Cardiac muscle cell (in vitro differentiated cells and primary cell): ENCODE data around the gene MFRP. TPM values are rescaled to one million over a fixed set of nuclear protein-coding genes. Genes with fewer than 3 reads are reported as not detected.

Experiments used
- DNase-seq, 2 donors: peaks; one replicate each; pipeline versions ENCODE4 v3.0.0 to v3.0.0-alpha.2; 2010 to 2017; ENCODE audit warnings: low read depth in 1 of 2, low spot score in 1 of 2
- H3K27ac ChIP-seq: fragments of 200-600 bp; sonication (generic); 2 replicates; pipeline ENCODE4 v1.5.1; 2016
- H3K27me3 ChIP-seq: fragments of 200-600 bp; sonication (generic); 2 replicates; pipeline ENCODE4 v1.6.0; 2016; ENCODE audit warnings: control low read depth
- H3K36me3 ChIP-seq: fragments of 200-600 bp; sonication (generic); 2 replicates; pipeline ENCODE4 v1.5.1; 2016; ENCODE audit warnings: control low read depth
- H3K4me1 ChIP-seq: fragments of 200-600 bp; sonication (generic); 2 replicates; pipeline ENCODE4 v1.8.1; 2017; ENCODE audit warnings: low read depth, mild to moderate bottlenecking, mixed run types
- H3K4me3 ChIP-seq: fragments of 200-600 bp; sonication (generic); 2 replicates; pipeline ENCODE4 v1.5.1; 2016; ENCODE audit warnings: mild to moderate bottlenecking
- H3K9me3 ChIP-seq: fragments of 200-600 bp; sonication (generic); 2 replicates; pipeline ENCODE4 v1.5.1; 2017; ENCODE audit warnings: low read depth, mild to moderate bottlenecking, control low read depth
- CTCF ChIP-seq: IDR thresholded peaks from 2 replicates; pipeline ENCODE4 v1.5.1; 2012; ENCODE audit warnings: low read depth, mild to moderate bottlenecking, low read length
- polyA plus RNA-seq: library from polyadenylated mRNA; unstranded; fragments of >200 nt; fragmentation: Nextera tagmentation; extraction: Ambion mirVana; gene quantifications from 2 replicates; pipeline ENCODE4 v1.2.1, GENCODE V29; 2016
- total RNA-seq: library from RNA; depleted of rRNA; stranded (reverse); fragments of >200 nt; gene quantifications from 2 replicates; pipeline ENCODE4 v1.2.3, GENCODE V29; 2016

The MFRP gene
- total and polyA plus RNA-seq, 2 experiments from 2014 or later: not detected

- no peaks in the 10 kb centered on the region for H3K9me3 ChIP-seq
- peaks cover 67% of the 10 kb centered on the region for H3K4me1 ChIP-seq
- H3K27ac ChIP-seq: no peak overlapping the region
Observed at GRCh38 chr11:119366690-119367620, 20.4 kb upstream of the MFRP start.

GRCh38 chr11:119365071-119365591 is 18.6 kb upstream of the MFRP start:
- DNase-seq: no peak
- no peaks in the 10 kb centered on the region for H3K27me3 ChIP-seq
- no peak for TF ChIP-seq CTCF
- no peaks in the 10 kb centered on the region for H3K9me3 ChIP-seq
- H3K27ac ChIP-seq: peak overlapping the region; percentile 98
- H3K4me3 ChIP-seq: peak overlapping the region; percentile 8
- H3K4me1 ChIP-seq: peaks cover 56% of the 10 kb centered on the region
- H3K36me3 ChIP-seq: no peaks in the 10 kb centered on the region

More at GRCh38 chr11:119366690-119367620, 20.4 kb upstream of the MFRP start:
- TF ChIP-seq CTCF: no peak
- Histone ChIP-seq H3K4me3 (no peak overlapping the region), H3K36me3 (no peaks in the 10 kb centered on the region), H3K27me3 (no peaks in the 10 kb centered on the region)
- DNase-seq: no peak

- Histone ChIP-seq H3K9me3 (no peaks in the 10 kb centered on the region), H3K4me3 (peak overlapping the region; percentile 69), H3K36me3 (peaks cover 7% of the 10 kb centered on the region), H3K4me1 (peaks cover 53% of the 10 kb centered on the region), H3K27me3 (no peaks in the 10 kb centered on the region), H3K27ac (peak overlapping the region; percentile 98)
- peak; percentile 46 to 85 for DNase-seq
- TF ChIP-seq CTCF: no peak
Observed at GRCh38 chr11:119363851-119364590, 17.5 kb upstream of the MFRP start.

- Histone ChIP-seq H3K36me3 (peaks cover 15% of the 10 kb centered on the region), H3K9me3 (no peaks in the 10 kb centered on the region), H3K4me1 (peaks cover 47% of the 10 kb centered on the region), H3K27ac (peak overlapping the region; percentile 98), H3K4me3 (peak overlapping the region; percentile 69), H3K27me3 (no peaks in the 10 kb centered on the region)
- TF ChIP-seq CTCF: no peak
- DNase-seq: no peak
Observed at GRCh38 chr11:119363081-119363850, 16.8 kb upstream of the MFRP start.

GRCh38 chr11:119362741-119363080 is 16.2 kb upstream of the MFRP start:
- H3K36me3 ChIP-seq: peaks cover 19% of the 10 kb centered on the region
- H3K4me3 ChIP-seq: peak overlapping the region; percentile 69
- no peaks in the 10 kb centered on the region for H3K27me3 ChIP-seq
- H3K27ac ChIP-seq: peak overlapping the region; percentile 98
- H3K9me3 ChIP-seq: no peaks in the 10 kb centered on the region
- DNase-seq: no peak
- H3K4me1 ChIP-seq: peaks cover 45% of the 10 kb centered on the region
- no peak for TF ChIP-seq CTCF
